ENCODE measurements around the gene MAP4K4. TPM values are rescaled to one million over a fixed set of nuclear protein-coding genes. Genes with fewer than 3 reads are reported as not detected.

The MAP4K4 gene
- total and polyA plus RNA-seq, 2 of the 4 experiments (the other 2 are of a cell fraction), result 89.4 to 124 TPM

DNA sequence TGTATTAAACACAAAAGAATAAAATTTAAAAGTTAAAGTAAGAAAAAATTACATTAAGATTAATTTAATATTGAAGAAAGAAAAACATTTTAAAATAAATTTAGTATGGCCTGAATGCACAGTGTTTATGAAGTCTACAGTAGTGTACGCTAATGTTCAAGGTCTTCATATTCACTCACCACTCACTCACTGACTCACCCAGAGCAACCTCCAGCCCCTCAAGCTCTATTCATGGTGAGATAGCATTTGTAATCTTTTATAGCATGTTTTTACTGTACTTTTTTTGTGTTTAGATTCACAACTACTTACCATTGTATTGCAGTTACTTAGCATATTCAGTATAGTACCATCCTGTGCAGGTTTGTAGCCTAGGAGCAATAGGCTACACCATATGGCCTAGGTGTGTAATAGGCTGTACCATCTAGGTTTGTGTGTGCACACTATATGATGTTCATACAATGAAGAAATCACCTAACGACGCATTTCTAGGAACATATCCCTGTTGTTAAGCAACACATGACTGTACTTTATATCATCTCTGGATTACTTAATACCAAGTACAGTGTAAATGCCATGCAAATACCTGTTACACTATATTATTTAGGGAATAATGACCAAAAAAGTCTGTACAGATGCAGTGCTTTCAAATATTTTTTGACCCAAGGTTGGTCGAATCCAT, 150.3 kb downstream of the MAP4K4 start:
- H3K4me3 ChIP-seq (ENCODE audit: insufficient read depth, low read depth, low read length), result no peak overlapping the region
- peaks cover 26% of the 10 kb centered on the region; the same call in 1 of the 2 replicates for H4K20me1 ChIP-seq (ENCODE audit: insufficient read depth, low read length)
- TF ChIP-seq RAD21 (IDR thresholded peaks at IDR 0.05; ENCODE audit: low read length) (no peak), MAZ (IDR thresholded peaks at IDR 0.05; ENCODE audit: borderline replicate concordance, low read depth, low read length) (no peak), NFE2L2 (IDR thresholded peaks at IDR 0.05; ENCODE audit: low read depth, low read length) (0 out of 2 replicates have a peak, but pooled peaks have one; percentile 5), CEBPB (IDR thresholded peaks at IDR 0.05; ENCODE audit: low read depth, low read length) (peak; percentile 42)
- BruUV-seq (replicated peaks), result no TSS peak
- ATAC-seq (ENCODE audit: low read depth) (peak; percentile 52; the same call in 1 of the 2 replicates), DNase-seq (peak; percentile 67)
- dilution Hi-C loops (cut with HindIII; ENCODE audit: low sequenced_read_pairs, unreplicated experiment), result no loop called here
- H2BK5ac ChIP-seq (ENCODE audit: low read depth, low read length, poor library complexity, severe bottlenecking), result peak overlapping the region; percentile 42
- no peak overlapping the region; the same call in 1 of the 2 replicates for H3K18ac ChIP-seq (ENCODE audit: low read depth, low read length)
- CTCF ChIA-PET, result no interaction called here
- no peaks in the 10 kb centered on the region for H3K27me3 ChIP-seq (ENCODE audit: control insufficient read depth, insufficient read depth, low read length)
- peaks cover 22% of the 10 kb centered on the region for H3K36me3 ChIP-seq (ENCODE audit: control insufficient read depth, insufficient read depth, low read length)
- H3K23ac ChIP-seq (ENCODE audit: low read depth, low read length), result no peak overlapping the region
- H3K4me1 ChIP-seq (ENCODE audit: control insufficient read depth, insufficient read depth, low read length), result peaks cover 16% of the 10 kb centered on the region
- intact Hi-C loops (cut with micrococcal nuclease), result no loop called here
- peaks cover 19% of the 10 kb centered on the region for H3K9me1 ChIP-seq (ENCODE audit: insufficient read depth, low read length)
- in situ Hi-C loops (cut with MboI; ENCODE audit: low sequenced_read_pairs), result loop anchor here (10.0 kb wide), 2 partner anchors 323 to 423 kb away; no protein-coding TSS in a partner anchor
- H2AFZ ChIP-seq (replicated peaks; ENCODE audit: low read length, poor library complexity), result no peak overlapping the region
- no peak overlapping the region for H2BK15ac ChIP-seq (ENCODE audit: low read depth, low read length)
- H4K8ac ChIP-seq (ENCODE audit: low read depth in 2 of 2, low read length in 2 of 2), result no peak overlapping the region
- H3K9ac ChIP-seq (ENCODE audit: low read depth, low read length), result no peak overlapping the region
- no peak overlapping the region for H2BK120ac ChIP-seq (ENCODE audit: low read depth, low read length)
- H2AK9ac ChIP-seq (replicated peaks; ENCODE audit: low read depth, low read length, poor library complexity), result no peak overlapping the region
- no peak overlapping the region for H3K14ac ChIP-seq (replicated peaks; ENCODE audit: low read depth, low read length)
- no peak overlapping the region for H2BK20ac ChIP-seq (ENCODE audit: low read depth, low read length)
- no peak overlapping the region for H2AK5ac ChIP-seq (ENCODE audit: low read depth, low read length)
- no peak overlapping the region for H4K5ac ChIP-seq (ENCODE audit: low read depth, low read length)
- no peak overlapping the region for H3K4me2 ChIP-seq (ENCODE audit: low read depth, low read length)
- POLR2A ChIA-PET (ENCODE audit: unreplicated experiment), result no interaction called here
- no CpG with 5 or more reads among the region's 4 CpGs for WGBS, 2 experiments (ENCODE audit: extremely low coverage in 2 of 2, insufficient read length in 1 of 2)
- H3K27ac ChIP-seq (ENCODE audit: insufficient read depth, low read length), result no peak overlapping the region
- H3K56ac ChIP-seq (ENCODE audit: extremely low read depth, insufficient read depth, low read length), result no peak overlapping the region
- peaks cover 33 to 79% of the 10 kb centered on the region in 2 experiments for H3K79me1 ChIP-seq (ENCODE audit: low read depth in 1 of 2, low read length in 2 of 2)
- H3K4ac ChIP-seq (ENCODE audit: low read depth, low read length), result no peak overlapping the region
- no peak overlapping the region for H4K91ac ChIP-seq (ENCODE audit: insufficient read depth, low read depth, low read length)
- no peaks in the 10 kb centered on the region for H3K9me3 ChIP-seq (ENCODE audit: control insufficient read depth, insufficient read depth, low read length)
